HCT116 (cell line): Measurements from ENCODE around the gene ARPC5. TPM values are rescaled to one million over a fixed set of nuclear protein-coding genes. Genes with fewer than 3 reads are reported as not detected.

Experiments
- ATAC-seq: fragments of 200-7000 bp; cut with Tn5 transposase; 2 replicates; pipeline ENCODE4 v1.9.1; 2020; ENCODE audit warnings: mild to moderate bottlenecking, moderate library complexity
- BruUV-seq: library from RNA; stranded (reverse); fragments of 400-500 nt; replicated peaks from 2 replicates; lab custom pipeline; 2021; lab: Mats Ljungman, UMichigan
- CTCF ChIA-PET: fragments of 300-600 bp; sonication (Branson Sonifier 250); formaldehyde crosslinking; loops from one replicate; lab custom pipeline; 2021; ENCODE audit warnings: antibody characterized with exemption; lab: Charles Lee
- POLR2A ChIA-PET: fragments of 300-600, 350-600 bp; sonication (Branson Sonifier 250); formaldehyde crosslinking; loops from one replicate; lab custom pipeline; 2021; ENCODE audit warnings: antibody characterized with exemption; lab: Charles Lee
- RAD21 ChIA-PET, 2 experiments: fragments of 300-600 bp; sonication (Branson Sonifier 250); formaldehyde crosslinking; loops; one replicate each; lab custom pipeline; 2023; ENCODE audit warnings: low total read pairs in 2 of 2; ENCODE audit not compliant: uncharacterized antibody in 2 of 2, unreplicated experiment in 2 of 2, low non-redundant PET in 1 of 2; lab: Charles Lee
- DNase-seq: peaks from one replicate; pipeline ENCODE4 v3.0.0-alpha.2; 2010; ENCODE audit warnings: low read depth, low spot score
- H2AFZ ChIP-seq: fragments of 200-600 bp; shearing (Covaris generic), sonication (generic); 2 replicates; pipeline ENCODE4 v1.6.1; 2017; ENCODE audit warnings: low read depth, mixed run types, mixed read lengths, antibody characterized with exemption, low read length; ENCODE audit not compliant: poor library complexity, severe bottlenecking
- H3K27ac ChIP-seq: 2 replicates; pipeline ENCODE4 v1.5.1; 2012; ENCODE audit warnings: low read depth, low read length
- H3K27me3 ChIP-seq: fragments of 200-600 bp; sonication (generic); 2 replicates; pipeline ENCODE4 v1.6.1; 2016; ENCODE audit warnings: mixed run types, low read length, mixed read lengths; ENCODE audit not compliant: insufficient read depth
- H3K36me3 ChIP-seq, 2 experiments: fragments of 200-500 bp in 1 of 2; fragments of 200-600 bp in 1 of 2; sonication (Bioruptor generic) in 1 of 2; sonication (generic) in 1 of 2; 2 replicates each; pipeline versions ENCODE4 v1.5.1 to v1.6.1; 2014 to 2016; ENCODE audit warnings: low read length in 2 of 2, inconsistent platforms in 1 of 2, mixed read lengths in 1 of 2, mixed run types in 1 of 2; ENCODE audit not compliant: insufficient read depth in 2 of 2, control insufficient read depth in 1 of 2
- H3K4me1 ChIP-seq, 2 experiments: fragments of 200-600 bp in 1 of 2; sonication (generic) in 1 of 2; 2 replicates each; pipeline versions ENCODE4 v1.5.1 to v1.6.1; 2012 to 2017; ENCODE audit warnings: low read length in 2 of 2, inconsistent platforms in 1 of 2, mild to moderate bottlenecking in 1 of 2, mixed read lengths in 1 of 2, mixed run types in 1 of 2, moderate library complexity in 1 of 2; ENCODE audit not compliant: insufficient read depth in 2 of 2, control insufficient read depth in 1 of 2
- H3K4me2 ChIP-seq: fragments of 200-600 bp; sonication (generic); 2 replicates; pipeline ENCODE4 v1.6.1; 2017; ENCODE audit warnings: mixed run types, low read length, mixed read lengths
- H3K4me3 ChIP-seq, 2 experiments: fragments of 200-600 bp in 1 of 2; sonication (generic) in 1 of 2; replicated peaks in 1 of 2; 2 replicates each; pipeline ENCODE4 v1.5.1; 2011 to 2016; ENCODE audit warnings: low read length in 2 of 2, control low read depth in 1 of 2, low read depth in 1 of 2, mild to moderate bottlenecking in 1 of 2, mixed read lengths in 1 of 2, mixed run types in 1 of 2
- H3K79me2 ChIP-seq: fragments of 200-600 bp; sonication (generic); 2 replicates; pipeline ENCODE4 v1.6.1; 2017; ENCODE audit warnings: mild to moderate bottlenecking, mixed run types, low read length, moderate library complexity, mixed read lengths; ENCODE audit not compliant: insufficient read depth
- H3K9ac ChIP-seq: fragments of 200-600 bp; sonication (generic); 2 replicates; pipeline ENCODE4 v1.6.1; 2016; ENCODE audit warnings: low read length, mixed read lengths
- H3K9me2 ChIP-seq: fragments of 200-600 bp; sonication (generic), shearing (Covaris generic); 2 replicates; pipeline ENCODE4 v1.6.1; 2017; ENCODE audit warnings: mixed run types, mild to moderate bottlenecking, moderate library complexity; ENCODE audit not compliant: insufficient read depth
- H3K9me3 ChIP-seq, 2 experiments: fragments of 200-500 bp in 1 of 2; fragments of 200-600 bp in 1 of 2; sonication (Bioruptor generic) in 1 of 2; sonication (generic) in 1 of 2; 2 replicates each; pipeline ENCODE4 v1.6.1; 2014 to 2017; ENCODE audit warnings: low read length in 2 of 2, mixed read lengths in 2 of 2, inconsistent platforms in 1 of 2, low read depth in 1 of 2, mild to moderate bottlenecking in 1 of 2, mixed run types in 1 of 2, moderate library complexity in 1 of 2; ENCODE audit not compliant: control insufficient read depth in 1 of 2, insufficient read depth in 1 of 2
- H4K20me1 ChIP-seq: fragments of 200-600 bp; sonication (generic), shearing (Covaris generic); 2 replicates; pipeline ENCODE4 v1.6.1; 2017; ENCODE audit warnings: mixed run types, mild to moderate bottlenecking, moderate library complexity; ENCODE audit not compliant: insufficient read depth
- FOSL1 ChIP-seq: IDR thresholded peaks from 2 replicates; pipeline ENCODE4 v1.6.1; 2012; ENCODE audit warnings: low read depth
- JUND ChIP-seq: IDR thresholded peaks from 2 replicates; pipeline ENCODE4 v1.6.1; 2012
- POLR2AphosphoS5 ChIP-seq: IDR thresholded peaks from 2 replicates; pipeline ENCODE4 v1.6.1; 2011; ENCODE audit warnings: mild to moderate bottlenecking, low read depth, low read length, moderate library complexity
- intact Hi-C: fragments of 100-400 bp; cut with micrococcal nuclease; formaldehyde crosslinking; loops from 2 replicates; pipeline ENCODE4 v1.10.0; 2022
- total RNA-seq: library from RNA; stranded (reverse); gene quantifications from one replicate; pipeline ENCODE4 v1.2.1, GENCODE V29; 2021; ENCODE audit not compliant: unreplicated experiment
- TF ChIP-seq, protein P1 (sequence below): IDR thresholded peaks from 2 replicates; pipeline ENCODE4 v1.6.1; 2012; ENCODE audit warnings: low read depth
- TF ChIP-seq, protein P2 (sequence below): IDR thresholded peaks from 2 replicates; pipeline ENCODE4 v1.6.1; 2012
- TF ChIP-seq, protein P3 (sequence below): IDR thresholded peaks from 2 replicates; pipeline ENCODE4 v1.6.1; 2012

Gene ARPC5
- total RNA-seq, 1 experiment from 2014 or later: 71.5 TPM

DNA sequence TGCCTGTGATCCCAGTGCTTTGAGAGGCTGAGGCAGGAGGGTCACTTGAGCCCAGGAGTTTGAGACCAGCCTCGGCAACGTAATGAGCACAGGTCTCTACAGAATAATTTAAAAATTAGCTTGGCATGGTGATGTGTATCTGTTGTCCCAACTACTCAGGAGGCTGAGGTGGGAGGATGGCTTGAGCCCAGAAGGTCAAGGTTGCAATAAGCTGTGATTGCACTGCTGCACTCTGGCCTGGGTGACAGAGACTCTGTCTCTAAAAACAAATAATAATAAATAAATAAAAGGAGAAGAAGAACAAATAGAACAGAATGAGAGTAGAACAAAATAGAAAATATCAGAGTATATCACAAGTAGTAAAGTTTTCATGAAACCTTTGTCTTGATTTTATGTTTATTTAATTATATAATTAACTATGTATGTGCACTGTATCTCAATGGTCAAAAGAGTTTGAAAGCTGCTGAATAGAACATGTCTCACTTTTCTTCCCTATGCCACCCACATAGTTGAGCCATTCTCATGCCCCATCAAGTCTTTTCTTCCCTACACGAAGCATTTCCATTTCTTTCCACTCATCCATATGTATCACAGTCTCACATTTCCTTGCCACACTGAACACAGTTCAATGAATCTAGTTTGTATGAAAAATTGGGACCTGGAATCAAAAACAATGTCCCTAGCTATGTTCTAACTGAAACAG is 40.5 kb upstream of the ARPC5 start (continued):
- TF ChIP-seq, protein P1, sequence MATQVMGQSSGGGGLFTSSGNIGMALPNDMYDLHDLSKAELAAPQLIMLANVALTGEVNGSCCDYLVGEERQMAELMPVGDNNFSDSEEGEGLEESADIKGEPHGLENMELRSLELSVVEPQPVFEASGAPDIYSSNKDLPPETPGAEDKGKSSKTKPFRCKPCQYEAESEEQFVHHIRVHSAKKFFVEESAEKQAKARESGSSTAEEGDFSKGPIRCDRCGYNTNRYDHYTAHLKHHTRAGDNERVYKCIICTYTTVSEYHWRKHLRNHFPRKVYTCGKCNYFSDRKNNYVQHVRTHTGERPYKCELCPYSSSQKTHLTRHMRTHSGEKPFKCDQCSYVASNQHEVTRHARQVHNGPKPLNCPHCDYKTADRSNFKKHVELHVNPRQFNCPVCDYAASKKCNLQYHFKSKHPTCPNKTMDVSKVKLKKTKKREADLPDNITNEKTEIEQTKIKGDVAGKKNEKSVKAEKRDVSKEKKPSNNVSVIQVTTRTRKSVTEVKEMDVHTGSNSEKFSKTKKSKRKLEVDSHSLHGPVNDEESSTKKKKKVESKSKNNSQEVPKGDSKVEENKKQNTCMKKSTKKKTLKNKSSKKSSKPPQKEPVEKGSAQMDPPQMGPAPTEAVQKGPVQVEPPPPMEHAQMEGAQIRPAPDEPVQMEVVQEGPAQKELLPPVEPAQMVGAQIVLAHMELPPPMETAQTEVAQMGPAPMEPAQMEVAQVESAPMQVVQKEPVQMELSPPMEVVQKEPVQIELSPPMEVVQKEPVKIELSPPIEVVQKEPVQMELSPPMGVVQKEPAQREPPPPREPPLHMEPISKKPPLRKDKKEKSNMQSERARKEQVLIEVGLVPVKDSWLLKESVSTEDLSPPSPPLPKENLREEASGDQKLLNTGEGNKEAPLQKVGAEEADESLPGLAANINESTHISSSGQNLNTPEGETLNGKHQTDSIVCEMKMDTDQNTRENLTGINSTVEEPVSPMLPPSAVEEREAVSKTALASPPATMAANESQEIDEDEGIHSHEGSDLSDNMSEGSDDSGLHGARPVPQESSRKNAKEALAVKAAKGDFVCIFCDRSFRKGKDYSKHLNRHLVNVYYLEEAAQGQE: no peak
- TF ChIP-seq, protein P2, sequence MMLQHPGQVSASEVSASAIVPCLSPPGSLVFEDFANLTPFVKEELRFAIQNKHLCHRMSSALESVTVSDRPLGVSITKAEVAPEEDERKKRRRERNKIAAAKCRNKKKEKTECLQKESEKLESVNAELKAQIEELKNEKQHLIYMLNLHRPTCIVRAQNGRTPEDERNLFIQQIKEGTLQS: no peak
- TF ChIP-seq FOSL1: no peak
- TF ChIP-seq, protein P3, sequence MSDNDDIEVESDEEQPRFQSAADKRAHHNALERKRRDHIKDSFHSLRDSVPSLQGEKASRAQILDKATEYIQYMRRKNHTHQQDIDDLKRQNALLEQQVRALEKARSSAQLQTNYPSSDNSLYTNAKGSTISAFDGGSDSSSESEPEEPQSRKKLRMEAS: no peak
- no peak for TF ChIP-seq POLR2AphosphoS5
- TF ChIP-seq, all 23 proteins: peak for 0

DNA sequence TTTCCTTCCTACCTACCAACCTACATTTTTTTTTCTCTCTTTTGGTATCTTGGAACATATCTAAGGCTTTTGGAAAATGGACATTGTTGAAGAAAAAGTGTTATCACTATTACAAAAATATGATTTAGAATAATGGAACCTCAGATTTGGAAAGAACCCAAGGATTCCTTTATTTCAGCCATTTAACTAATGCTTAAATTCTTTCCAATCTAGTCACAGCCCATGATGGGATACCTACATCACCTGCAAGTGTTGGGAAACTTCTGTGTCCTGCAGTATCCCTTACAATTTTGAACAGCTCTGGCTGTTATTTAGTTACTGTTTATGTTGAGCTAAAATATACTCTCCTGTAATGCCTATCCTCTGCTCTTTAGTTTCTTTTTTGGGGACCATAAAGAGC is 39.8 kb upstream of the ARPC5 start:
- H3K27ac ChIP-seq: no peak overlapping the region
- no peaks in the 10 kb centered on the region for H3K79me2 ChIP-seq
- no peaks in the 10 kb centered on the region for H3K9me2 ChIP-seq
- H3K4me3 ChIP-seq: no peak overlapping the region
- H3K9me3 ChIP-seq: peaks cover 0 to 4% of the 10 kb centered on the region in 2 experiments; a peak in 1 of 4 replicates
- no peaks in the 10 kb centered on the region for H3K4me1 ChIP-seq
- no peak overlapping the region for H2AFZ ChIP-seq
- TF ChIP-seq JUND: no peak
- H3K27me3 ChIP-seq: no peaks in the 10 kb centered on the region
- RAD21 ChIA-PET: no interaction called here
- no peak for DNase-seq
- CTCF ChIA-PET: interaction anchor here (3.1 kb wide), 1 partner anchor 10 kb away, joined by 19 read pairs; no protein-coding TSS in a partner anchor
- intact Hi-C loops: loop anchor here (5.0 kb wide), 1 partner anchor 393 kb away; no protein-coding TSS in a partner anchor
- no peaks in the 10 kb centered on the region for H3K36me3 ChIP-seq
- BruUV-seq: no TSS peak
- ATAC-seq: no peak
- POLR2A ChIA-PET: no interaction called here
- no peak overlapping the region for H3K4me2 ChIP-seq
- no peak overlapping the region for H3K9ac ChIP-seq
- no peaks in the 10 kb centered on the region for H4K20me1 ChIP-seq
